CD4-positive, alpha-beta T cell treated with Interleukin-6 at 100 ng/mL for 8 hours (primary cell): ENCODE results near the gene PRAMEF13.
"Not testable (repeated sequence)": the region's sequence is repeated elsewhere in the genome, so short reads cannot be mapped to it uniquely, and the experiment has no call there.

Experiments
- DNase-seq: peaks from one replicate; pipeline ENCODE4 v3.0.0-alpha.2; 2020; ENCODE audit warnings: mixed read lengths, low spot score

Gene PRAMEF13

DNA sequence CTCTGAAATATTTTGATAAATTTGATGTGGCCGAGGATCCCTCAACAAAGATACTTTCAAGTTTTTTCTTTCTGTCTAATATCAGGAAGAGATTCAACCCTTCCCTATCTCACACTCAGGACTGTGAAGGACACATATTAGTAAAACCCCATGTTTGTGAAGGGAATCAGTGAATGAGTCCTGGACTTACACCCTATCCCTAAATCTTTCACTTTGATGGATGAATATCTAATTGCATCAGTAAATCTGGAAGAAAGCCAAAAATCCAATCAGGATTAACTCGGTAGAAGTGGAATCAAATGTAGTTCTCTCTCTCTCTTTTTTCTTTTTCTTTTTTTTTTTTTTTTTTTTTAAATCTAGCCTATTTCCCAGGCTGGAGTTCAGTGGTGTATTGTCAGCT, 29.7 kb downstream of the PRAMEF13 start, which contains the start of gene PRAMEF9:
TSS of gene PRAMEF9 (plus strand) at position 301 of the 400 bp plus-strand sequence. CDS start 3,433 bp downstream, outside the sequence.
- DNase-seq = not testable (repeated sequence)

DNA sequence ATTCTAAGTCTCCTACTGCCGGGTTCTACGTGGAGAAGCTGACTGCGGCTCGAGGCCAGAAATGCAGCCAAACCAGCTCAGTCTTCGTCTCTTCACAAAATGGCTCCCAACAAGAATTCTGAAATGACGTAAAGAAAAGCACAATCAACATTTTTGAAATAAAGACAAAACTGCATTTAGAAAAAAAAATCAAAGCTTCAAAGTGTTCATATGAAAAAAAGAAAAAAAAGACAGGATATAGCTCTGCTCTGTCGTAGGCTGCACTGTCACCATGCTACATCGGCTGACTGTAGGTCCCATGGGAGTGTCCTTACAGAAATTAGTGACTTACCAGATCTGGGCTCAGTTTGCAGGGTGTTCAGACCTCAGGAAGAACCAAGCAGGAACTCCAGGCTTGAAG, 35.7 kb downstream of the PRAMEF13 start, which contains the start of gene HNRNPCL4:
TSS of gene HNRNPCL4 (minus strand) at position 101 of the 400 bp plus-strand sequence. CDS start 164 bp downstream, outside the sequence.
- DNase-seq = not testable (repeated sequence)

- DNase-seq = not testable (repeated sequence)
Measured at GRCh38 chr1:13155909-13156308, 45.3 kb downstream of the PRAMEF13 start, which contains the start of gene PRAMEF26. Gene PRAMEF26, minus strand, starts transcription at chr1:13156009. Its CDS starts 2,914 bp downstream, at chr1:13153095.
